Activated gamma-delta T cell (primary cell): ENCODE measurements around the gene FRG2.
"Not testable (repeated sequence)": the region's sequence is repeated elsewhere in the genome, so short reads cannot be mapped to it uniquely, and the experiment has no call there.

Experiments used
- DNase-seq: peaks from one replicate; lab custom pipeline; 2025; lab: John Stamatoyannopoulos, UW

The FRG2 gene

GRCh38 chr4:190016369-190017289 is 10.4 kb downstream of the FRG2 start:
- no peak for DNase-seq

GRCh38 chr4:190015538-190016368 is 11.3 kb downstream of the FRG2 start:
- DNase-seq = no peak

- no peak for DNase-seq
Observed at GRCh38 chr4:190014771-190015537, 12.1 kb downstream of the FRG2 start.

GRCh38 chr4:189989941-189990340 is 37.1 kb downstream of the FRG2 start:
- DNase-seq = not testable (repeated sequence)

GRCh38 chr4:189988877-189989431 is 38.1 kb downstream of the FRG2 start:
- DNase-seq = no peak

- not testable (repeated sequence) for DNase-seq
Observed at GRCh38 chr4:189985651-189986243, 41.3 kb downstream of the FRG2 start.

- not testable (repeated sequence) for DNase-seq
Observed at GRCh38 chr4:189984661-189985060, 42.4 kb downstream of the FRG2 start.

GRCh38 chr4:189983916-189984526 is 43.0 kb downstream of the FRG2 start:
- DNase-seq = not testable (repeated sequence)

GRCh38 chr4:189981970-189982369 is 45.1 kb downstream of the FRG2 start:
- DNase-seq = no peak

GRCh38 chr4:189980292-189980691 is 46.8 kb downstream of the FRG2 start:
- DNase-seq = not testable (repeated sequence)

GRCh38 chr4:189979196-189980047 is 47.6 kb downstream of the FRG2 start:
- no peak for DNase-seq
